HG03439 (cell line): Measurements from ENCODE around the gene OAS3.
"Not testable (repeated sequence)": the region's sequence is repeated elsewhere in the genome, so short reads cannot be mapped to it uniquely, and the experiment has no call there.

Experiments used
- ATAC-seq: cut with Tn5 transposase; IDR thresholded peaks from one replicate; pipeline ENCODE4 v1.9.1; 2021; ENCODE audit warnings: mild to moderate bottlenecking, moderate library complexity; ENCODE audit not compliant: unreplicated experiment

Gene OAS3

GRCh38 chr12:112979041-112979680 is 40.9 kb downstream of the OAS3 start:
- ATAC-seq, result peak; percentile 33

GRCh38 chr12:112980491-112981158 is 42.4 kb downstream of the OAS3 start:
- ATAC-seq, result no peak

GRCh38 chr12:112985642-112986290 is 47.5 kb downstream of the OAS3 start:
- no peak for ATAC-seq

- no peak for ATAC-seq
Observed at GRCh38 chr12:112986291-112986800, 48.1 kb downstream of the OAS3 start.

- no peak for ATAC-seq
Observed at GRCh38 chr12:112987561-112987960, 49.3 kb downstream of the OAS3 start.

GRCh38 chr12:112988224-112988623 is 50.0 kb downstream of the OAS3 start:
- ATAC-seq, result no peak

- ATAC-seq, result not testable (repeated sequence)
Observed at GRCh38 chr12:112988823-112989385, 50.6 kb downstream of the OAS3 start.

GRCh38 chr12:112989806-112990205 is 51.5 kb downstream of the OAS3 start:
- no peak for ATAC-seq

GRCh38 chr12:112992541-112993398 is 54.5 kb downstream of the OAS3 start:
- ATAC-seq, result no peak

- ATAC-seq, result no peak
Observed at GRCh38 chr12:112995008-112995407, 56.7 kb downstream of the OAS3 start.

- ATAC-seq, result no peak
Observed at GRCh38 chr12:112996501-112996900, 58.2 kb downstream of the OAS3 start.

GRCh38 chr12:112997506-112997905 is 59.2 kb downstream of the OAS3 start:
- no peak for ATAC-seq

GRCh38 chr12:112998987-112999767 is 60.9 kb downstream of the OAS3 start:
- peak; percentile 82 for ATAC-seq

GRCh38 chr12:113000433-113000832 is 62.2 kb downstream of the OAS3 start:
- ATAC-seq, result no peak

- ATAC-seq, result no peak
Observed at GRCh38 chr12:113002155-113002554, 63.9 kb downstream of the OAS3 start.

GRCh38 chr12:113002676-113003075 is 64.4 kb downstream of the OAS3 start:
- ATAC-seq, result no peak

- no peak for ATAC-seq
Observed at GRCh38 chr12:113003636-113004035, 65.4 kb downstream of the OAS3 start.

- ATAC-seq, result no peak
Observed at GRCh38 chr12:113005762-113006161, 67.5 kb downstream of the OAS3 start.

GRCh38 chr12:113006206-113006605 is 67.9 kb downstream of the OAS3 start:
- no peak for ATAC-seq

GRCh38 chr12:113006641-113007040 is 68.4 kb downstream of the OAS3 start:
- ATAC-seq, result no peak
